GM15510 (cell line): ENCODE data around the gene ERC2.

ENCODE experiments used
- POLR2A ChIP-seq: IDR thresholded peaks from 3 replicates; pipeline ENCODE4 v1.6.1; 2011; ENCODE audit warnings: borderline replicate concordance; ENCODE audit not compliant: insufficient read length; ENCODE audit errors: extremely low read depth

ERC2 gene

GRCh38 chr3:55661571-55661970 is 806.7 kb downstream of the ERC2 start:
- TF ChIP-seq POLR2A = no peak

GRCh38 chr3:55661141-55661540 is 807.1 kb downstream of the ERC2 start:
- no peak for TF ChIP-seq POLR2A

GRCh38 chr3:55660642-55661041 is 807.6 kb downstream of the ERC2 start:
- no peak for TF ChIP-seq POLR2A

DNA sequence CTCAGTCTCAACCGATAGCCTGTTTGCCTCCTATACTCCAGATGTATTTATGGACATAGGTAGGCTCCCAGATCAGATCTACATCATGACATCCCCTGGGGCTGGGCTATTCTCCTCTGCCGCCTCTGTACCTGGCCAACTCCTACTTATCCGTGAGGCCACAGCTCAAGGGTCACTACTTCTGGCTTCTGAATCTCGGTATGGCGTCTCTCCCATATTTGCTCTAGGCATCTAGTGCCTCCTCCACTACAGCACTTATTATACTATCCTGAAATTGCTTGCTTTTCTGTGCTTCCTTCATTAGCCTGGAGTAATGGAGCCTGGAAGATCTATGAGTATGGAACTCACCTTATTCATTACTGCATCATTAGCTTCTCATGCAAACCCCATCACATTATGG is 808.6 kb downstream of the ERC2 start:
- no peak for TF ChIP-seq POLR2A

GRCh38 chr3:55658690-55659562 is 809.3 kb downstream of the ERC2 start:
- TF ChIP-seq POLR2A = no peak

DNA sequence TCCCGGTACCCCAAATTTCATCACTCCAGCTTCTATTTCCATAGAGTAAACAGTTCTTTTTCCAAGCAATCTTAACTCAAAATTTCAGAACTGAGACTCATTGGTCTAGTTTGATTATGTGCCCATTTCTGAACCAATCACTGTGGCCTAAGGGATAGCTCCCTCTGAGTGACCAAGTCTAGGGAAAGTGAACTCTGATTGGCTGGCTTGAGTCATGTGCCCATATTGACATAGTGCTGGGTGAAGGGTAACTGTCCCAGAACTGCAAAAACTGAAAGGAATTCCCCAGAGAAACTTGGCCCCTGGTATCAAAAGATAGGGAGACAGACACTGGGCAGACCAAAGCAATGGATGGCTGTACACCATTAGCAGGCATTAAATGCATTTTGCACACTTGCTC is 810.0 kb downstream of the ERC2 start:
- no peak for TF ChIP-seq POLR2A

DNA sequence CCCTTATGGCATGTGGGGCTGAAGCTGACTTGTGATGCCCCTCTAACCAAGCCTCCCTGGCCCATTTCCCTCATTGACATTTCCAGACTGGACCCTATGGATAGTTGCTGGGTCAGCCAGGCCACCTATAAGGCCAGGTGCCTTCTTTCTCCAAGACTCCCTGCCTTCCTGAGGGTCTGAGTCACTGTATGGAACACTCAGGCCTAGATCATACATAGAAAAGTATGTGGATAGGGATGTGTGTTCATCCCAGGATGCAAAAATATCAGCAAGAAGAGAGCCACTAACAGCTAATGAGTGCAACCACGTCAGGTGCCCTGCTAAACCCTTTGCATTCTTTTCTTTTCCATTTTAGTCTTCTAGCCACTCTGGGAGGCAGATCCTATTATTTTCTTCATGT is 812.7 kb downstream of the ERC2 start:
- TF ChIP-seq POLR2A = no peak

GRCh38 chr3:55654123-55654760 is 814.0 kb downstream of the ERC2 start:
- no peak for TF ChIP-seq POLR2A

- TF ChIP-seq POLR2A = no peak
These were observed 817.3 kb downstream of the ERC2 start for GRCh38 chr3:55651011-55651410.

DNA sequence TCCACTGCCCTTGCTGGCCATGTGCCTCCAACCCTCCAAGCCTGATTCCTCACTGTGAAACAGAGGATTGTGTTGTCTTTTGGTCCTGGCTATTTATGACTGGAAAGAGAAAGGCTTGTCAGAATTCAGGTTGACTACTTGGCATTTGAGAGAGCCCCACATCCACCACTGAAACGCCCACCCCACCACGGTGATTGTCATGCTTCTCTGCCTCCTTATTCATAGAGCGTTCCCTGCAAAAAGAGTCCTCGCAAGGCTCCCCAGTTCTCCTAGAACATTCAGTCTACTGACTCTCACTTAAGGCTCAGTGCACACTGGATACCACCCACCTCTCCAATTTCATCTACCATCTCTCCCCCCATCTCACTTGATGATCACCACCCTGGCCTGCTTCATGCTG is 818.3 kb downstream of the ERC2 start:
- no peak for TF ChIP-seq POLR2A

GRCh38 chr3:55649554-55649953 is 818.7 kb downstream of the ERC2 start:
- TF ChIP-seq POLR2A = no peak

DNA sequence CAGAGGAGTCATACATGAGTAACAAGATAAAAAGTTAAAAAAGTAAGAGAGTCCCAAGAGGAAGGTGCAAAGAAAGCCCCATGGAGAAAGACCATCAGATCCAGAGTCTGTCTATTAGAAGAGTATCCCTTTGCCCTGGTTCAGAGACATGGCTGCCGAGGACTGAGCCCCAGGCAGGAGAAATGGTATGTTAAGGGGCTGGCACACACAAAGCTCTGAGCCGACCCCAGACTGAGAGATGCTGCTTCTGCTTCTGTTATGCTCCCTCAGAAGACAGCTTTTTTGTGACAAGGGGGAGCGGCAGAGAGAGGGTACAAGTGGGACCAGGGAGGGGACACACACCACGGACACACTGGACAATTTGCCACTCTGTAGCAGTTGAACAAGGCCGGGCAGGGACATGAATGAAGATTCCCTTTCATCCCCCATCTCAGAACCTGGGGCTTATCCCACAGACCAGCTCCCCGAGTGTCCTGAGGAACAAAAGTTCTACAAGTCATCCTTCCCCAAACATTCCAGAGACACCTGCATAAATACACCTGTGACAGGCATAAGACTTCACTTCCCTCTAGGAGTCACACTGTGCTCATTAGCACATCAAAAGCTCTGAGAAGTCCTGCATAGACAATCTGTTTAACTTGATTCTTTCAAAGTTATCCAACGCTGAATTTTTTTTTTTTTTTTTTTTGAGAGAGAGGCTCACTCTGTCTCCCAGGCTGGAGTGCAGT is 819.5 kb downstream of the ERC2 start:
- no peak for TF ChIP-seq POLR2A

DNA sequence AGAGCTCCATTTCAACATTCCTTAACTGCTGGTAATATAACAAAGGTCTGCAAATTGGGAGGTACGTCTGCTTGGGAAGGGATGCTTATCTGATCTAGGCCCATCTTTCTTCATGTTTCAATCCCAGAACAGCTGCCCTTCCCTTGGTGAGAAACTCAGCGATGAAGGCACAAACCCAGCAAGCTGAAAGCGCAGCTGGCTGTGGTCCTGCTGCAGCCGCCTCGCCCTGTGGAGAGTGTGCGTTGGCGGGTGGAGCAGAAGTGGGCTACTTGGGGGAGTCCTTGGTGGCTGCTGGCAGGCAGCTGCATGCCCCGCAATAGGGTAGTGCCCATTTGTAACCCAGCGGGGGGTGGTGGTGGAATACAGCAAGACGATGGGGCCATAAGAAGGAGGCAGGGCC is 820.6 kb downstream of the ERC2 start:
- no peak for TF ChIP-seq POLR2A

DNA sequence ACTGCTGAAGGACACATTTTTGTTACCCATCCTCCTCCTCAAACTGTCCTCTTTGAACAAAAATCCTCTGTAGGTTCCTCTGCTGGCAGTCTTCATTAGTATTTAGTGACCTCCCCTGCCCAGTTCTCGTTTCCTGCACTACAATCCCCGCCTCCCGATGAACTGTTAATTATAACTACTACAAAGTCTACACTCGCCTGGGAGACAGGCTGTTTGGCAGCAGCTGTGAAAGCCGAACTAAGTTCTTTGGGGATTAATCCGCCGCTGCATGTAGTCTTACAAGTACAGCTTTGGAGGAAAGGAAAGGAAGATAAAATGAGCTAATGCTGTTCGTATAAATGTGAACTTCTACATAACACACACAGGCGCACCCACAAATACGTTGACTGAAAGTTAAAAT is 821.2 kb downstream of the ERC2 start:
- no peak for TF ChIP-seq POLR2A

- TF ChIP-seq POLR2A = no peak
These were observed 822.1 kb downstream of the ERC2 start for GRCh38 chr3:55646121-55646520.
